HepG2 (cell line): Measurements from ENCODE around the gene TMCC1. TPM values are rescaled to one million over a fixed set of nuclear protein-coding genes. Genes with fewer than 3 reads are reported as not detected.

ENCODE experiments used
- ADNP ChIP-seq: sonication (generic); formaldehyde crosslinking; IDR thresholded peaks from 2 replicates; pipeline ENCODE4 v1.4.0; 2020; ENCODE audit warnings: missing genetic modification reagents
- AHR ChIP-seq: IDR thresholded peaks from 2 replicates; pipeline ENCODE4 v1.6.1; 2018; ENCODE audit warnings: missing genetic modification reagents, missing compliant biosample characterization
- HCFC1 ChIP-seq: fragments of 150-350 bp; IDR thresholded peaks from 2 replicates; pipeline ENCODE4 v1.6.1; 2014; ENCODE audit warnings: low read depth, low read length
- MBD4 ChIP-seq: IDR thresholded peaks from 2 replicates; pipeline ENCODE4 v1.6.1; 2012; ENCODE audit warnings: low read length, inconsistent platforms, borderline replicate concordance
- NR2F6 ChIP-seq, 2 experiments: IDR thresholded peaks; 2 replicates each; pipeline ENCODE4 v1.6.1; 2016; ENCODE audit warnings: antibody characterized with exemption in 1 of 2, mild to moderate bottlenecking in 1 of 2
- PCBP1 ChIP-seq: fragments of 200-400 bp; formaldehyde crosslinking; IDR thresholded peaks from 2 replicates; pipeline ENCODE4 v1.6.1; 2017; ENCODE audit warnings: mild to moderate bottlenecking, low read depth, low read length, borderline replicate concordance
- ZNF609 ChIP-seq: sonication (generic); formaldehyde crosslinking; IDR thresholded peaks from 2 replicates; pipeline ENCODE4 v1.4.0; 2020; ENCODE audit warnings: mild to moderate bottlenecking, missing genetic modification reagents, borderline replicate concordance
- polyA plus RNA-seq, 8 experiments: library from polyadenylated mRNA; depleted of rRNA in 3 of 8; stranded (reverse) in 7 of 8; unstranded in 1 of 8; fragments of >200 nt; fragmentation: Illumina TruSeq in 4 of 8; extraction: Trizol in 4 of 8; gene quantifications; 2 replicates each; pipeline versions ENCODE4 v1.2.1 to v1.2.3, GENCODE V29; 2011 to 2016; ENCODE audit warnings: low read depth in 4 of 8, missing spikeins in 1 of 8, mixed read lengths in 1 of 8; ENCODE audit not compliant: insufficient read depth in 1 of 8
- total RNA-seq, 5 experiments: library from RNA; depleted of rRNA; stranded (reverse); fragments of >200 nt; fragmentation: Illumina TruSeq; extraction: Trizol; gene quantifications; 2 replicates each; pipeline ENCODE4 v1.2.3, GENCODE V29; 2016; ENCODE audit warnings: low read depth in 1 of 5
- TF ChIP-seq, protein P1 (sequence below), 2 experiments: sonication (generic) in 1 of 2; formaldehyde crosslinking in 1 of 2; IDR thresholded peaks; 2 replicates each; pipeline versions ENCODE4 v1.4.0 to v1.6.1; 2016 to 2020; ENCODE audit warnings: borderline replicate concordance in 1 of 2, low read depth in 1 of 2, mild to moderate bottlenecking in 1 of 2, missing genetic modification reagents in 1 of 2
- TF ChIP-seq, protein P2 (sequence below): sonication (generic); formaldehyde crosslinking; IDR thresholded peaks from 2 replicates; pipeline ENCODE4 v1.4.0; 2020; ENCODE audit warnings: missing genetic modification reagents
- TF ChIP-seq, protein P3 (sequence below): sonication (generic); formaldehyde crosslinking; IDR thresholded peaks from 2 replicates; pipeline ENCODE4 v1.5.1; 2020; ENCODE audit warnings: mild to moderate bottlenecking, missing genetic modification reagents
- TF ChIP-seq, protein P4 (sequence below): sonication (generic); formaldehyde crosslinking; IDR thresholded peaks from 2 replicates; pipeline ENCODE4 v1.5.0; 2020; ENCODE audit warnings: mild to moderate bottlenecking, missing genetic modification reagents

The TMCC1 gene
- total and polyA plus RNA-seq, 2 of the 13 experiments (the other 11 are each of a cell fraction or from before 2014, with no cell fraction given): 12.1 to 264 TPM

DNA sequence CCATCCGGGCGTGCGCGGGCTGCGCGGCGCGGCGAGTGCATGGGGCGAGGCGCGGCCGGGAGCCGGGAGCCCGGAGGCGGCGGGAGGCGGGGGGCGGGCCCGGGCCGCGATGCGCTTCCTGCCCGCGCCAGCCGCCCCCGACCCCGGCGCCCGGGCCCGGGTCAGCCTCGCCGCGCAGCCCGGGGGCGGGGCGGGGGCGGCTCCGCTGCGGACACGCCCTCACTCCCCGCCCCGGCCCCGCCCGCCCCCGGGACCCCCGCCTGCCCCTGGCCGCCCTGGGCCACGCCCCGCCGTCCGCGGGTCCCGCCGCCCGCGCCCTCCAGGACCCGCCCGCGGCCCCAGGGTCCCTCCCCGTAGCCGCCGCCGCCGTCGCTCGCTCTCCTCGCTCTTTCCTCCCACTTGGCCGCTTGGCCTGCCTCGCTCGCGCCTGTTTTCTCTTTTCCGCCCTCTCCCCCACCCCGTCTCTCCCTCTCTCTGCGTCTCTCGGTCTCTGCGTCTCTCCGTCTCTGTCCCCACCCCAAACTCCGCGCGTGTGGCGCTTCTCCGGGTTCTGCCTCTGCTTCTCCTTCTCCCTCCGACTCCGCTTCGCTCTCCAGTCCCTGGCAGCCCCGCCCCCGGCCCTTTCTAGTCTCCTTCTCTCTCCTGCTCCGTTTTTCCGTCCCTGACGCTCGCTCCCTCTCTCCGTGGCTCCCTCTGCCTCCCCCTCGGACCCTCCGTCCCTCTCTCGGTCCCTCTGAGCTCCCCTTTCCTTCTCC lies 286.7 kb downstream of the TMCC1 start, which contains the start of gene PLXND1 (continued):
- TF ChIP-seq, protein P1, sequence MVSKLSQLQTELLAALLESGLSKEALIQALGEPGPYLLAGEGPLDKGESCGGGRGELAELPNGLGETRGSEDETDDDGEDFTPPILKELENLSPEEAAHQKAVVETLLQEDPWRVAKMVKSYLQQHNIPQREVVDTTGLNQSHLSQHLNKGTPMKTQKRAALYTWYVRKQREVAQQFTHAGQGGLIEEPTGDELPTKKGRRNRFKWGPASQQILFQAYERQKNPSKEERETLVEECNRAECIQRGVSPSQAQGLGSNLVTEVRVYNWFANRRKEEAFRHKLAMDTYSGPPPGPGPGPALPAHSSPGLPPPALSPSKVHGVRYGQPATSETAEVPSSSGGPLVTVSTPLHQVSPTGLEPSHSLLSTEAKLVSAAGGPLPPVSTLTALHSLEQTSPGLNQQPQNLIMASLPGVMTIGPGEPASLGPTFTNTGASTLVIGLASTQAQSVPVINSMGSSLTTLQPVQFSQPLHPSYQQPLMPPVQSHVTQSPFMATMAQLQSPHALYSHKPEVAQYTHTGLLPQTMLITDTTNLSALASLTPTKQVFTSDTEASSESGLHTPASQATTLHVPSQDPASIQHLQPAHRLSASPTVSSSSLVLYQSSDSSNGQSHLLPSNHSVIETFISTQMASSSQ (IDR thresholded peaks at IDR 0.05; ENCODE audit: low read depth): no peak
- TF ChIP-seq, protein P1 (CRISPR knock-in tag; IDR thresholded peaks at IDR 0.05; ENCODE audit: borderline replicate concordance): no peak
- TF ChIP-seq, protein P2, sequence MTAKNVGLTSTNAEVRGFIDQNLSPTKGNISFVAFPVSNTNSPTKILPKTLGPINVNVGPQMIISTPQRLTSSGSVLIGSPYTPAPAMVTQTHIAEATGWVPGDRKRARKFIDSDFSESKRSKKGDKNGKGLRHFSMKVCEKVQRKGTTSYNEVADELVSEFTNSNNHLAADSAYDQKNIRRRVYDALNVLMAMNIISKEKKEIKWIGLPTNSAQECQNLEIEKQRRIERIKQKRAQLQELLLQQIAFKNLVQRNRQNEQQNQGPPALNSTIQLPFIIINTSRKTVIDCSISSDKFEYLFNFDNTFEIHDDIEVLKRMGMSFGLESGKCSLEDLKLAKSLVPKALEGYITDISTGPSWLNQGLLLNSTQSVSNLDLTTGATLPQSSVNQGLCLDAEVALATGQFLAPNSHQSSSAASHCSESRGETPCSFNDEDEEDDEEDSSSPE (CRISPR knock-in tag): peak; percentile 39; the same call in 1 of the 2 replicates
- TF ChIP-seq NR2F6 (IDR thresholded peaks at IDR 0.05): no peak
- no peak for TF ChIP-seq NR2F6 (CRISPR knock-in tag; IDR thresholded peaks at IDR 0.05)
- TF ChIP-seq AHR (CRISPR knock-in tag): no peak
- no peak for TF ChIP-seq HCFC1
- TF ChIP-seq ADNP (CRISPR knock-in tag): no peak
- TF ChIP-seq PCBP1: 0 out of 2 replicates have a peak, but pooled peaks have one; percentile 58
- TF ChIP-seq MBD4: no peak
- no peak for TF ChIP-seq ZNF609 (CRISPR knock-in tag)
- TF ChIP-seq, protein P3, sequence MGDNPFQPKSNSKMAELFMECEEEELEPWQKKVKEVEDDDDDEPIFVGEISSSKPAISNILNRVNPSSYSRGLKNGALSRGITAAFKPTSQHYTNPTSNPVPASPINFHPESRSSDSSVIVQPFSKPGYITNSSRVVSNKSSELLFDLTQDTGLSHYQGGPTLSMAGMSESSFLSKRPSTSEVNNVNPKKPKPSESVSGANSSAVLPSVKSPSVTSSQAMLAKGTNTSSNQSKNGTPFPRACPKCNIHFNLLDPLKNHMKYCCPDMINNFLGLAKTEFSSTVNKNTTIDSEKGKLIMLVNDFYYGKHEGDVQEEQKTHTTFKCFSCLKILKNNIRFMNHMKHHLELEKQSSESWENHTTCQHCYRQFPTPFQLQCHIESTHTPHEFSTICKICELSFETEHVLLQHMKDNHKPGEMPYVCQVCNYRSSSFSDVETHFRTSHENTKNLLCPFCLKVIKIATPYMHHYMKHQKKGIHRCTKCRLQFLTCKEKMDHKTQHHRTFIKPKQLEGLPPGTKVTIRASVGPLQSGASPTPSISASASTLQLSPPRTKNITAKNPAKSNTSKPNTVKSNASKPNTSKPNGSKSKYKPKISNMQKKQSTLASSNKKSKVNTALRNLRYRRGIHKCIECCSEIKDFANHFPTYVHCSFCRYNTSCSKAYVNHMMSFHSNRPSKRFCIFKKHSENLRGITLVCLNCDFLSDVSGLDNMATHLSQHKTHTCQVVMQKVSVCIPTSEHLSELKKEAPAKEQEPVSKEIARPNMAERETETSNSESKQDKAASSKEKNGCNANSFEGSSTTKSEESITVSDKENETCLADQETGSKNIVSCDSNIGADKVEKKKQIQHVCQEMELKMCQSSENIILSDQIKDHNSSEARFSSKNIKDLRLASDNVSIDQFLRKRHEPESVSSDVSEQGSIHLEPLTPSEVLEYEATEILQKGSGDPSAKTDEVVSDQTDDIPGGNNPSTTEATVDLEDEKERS (CRISPR knock-in tag): no peak
- TF ChIP-seq, protein P4, sequence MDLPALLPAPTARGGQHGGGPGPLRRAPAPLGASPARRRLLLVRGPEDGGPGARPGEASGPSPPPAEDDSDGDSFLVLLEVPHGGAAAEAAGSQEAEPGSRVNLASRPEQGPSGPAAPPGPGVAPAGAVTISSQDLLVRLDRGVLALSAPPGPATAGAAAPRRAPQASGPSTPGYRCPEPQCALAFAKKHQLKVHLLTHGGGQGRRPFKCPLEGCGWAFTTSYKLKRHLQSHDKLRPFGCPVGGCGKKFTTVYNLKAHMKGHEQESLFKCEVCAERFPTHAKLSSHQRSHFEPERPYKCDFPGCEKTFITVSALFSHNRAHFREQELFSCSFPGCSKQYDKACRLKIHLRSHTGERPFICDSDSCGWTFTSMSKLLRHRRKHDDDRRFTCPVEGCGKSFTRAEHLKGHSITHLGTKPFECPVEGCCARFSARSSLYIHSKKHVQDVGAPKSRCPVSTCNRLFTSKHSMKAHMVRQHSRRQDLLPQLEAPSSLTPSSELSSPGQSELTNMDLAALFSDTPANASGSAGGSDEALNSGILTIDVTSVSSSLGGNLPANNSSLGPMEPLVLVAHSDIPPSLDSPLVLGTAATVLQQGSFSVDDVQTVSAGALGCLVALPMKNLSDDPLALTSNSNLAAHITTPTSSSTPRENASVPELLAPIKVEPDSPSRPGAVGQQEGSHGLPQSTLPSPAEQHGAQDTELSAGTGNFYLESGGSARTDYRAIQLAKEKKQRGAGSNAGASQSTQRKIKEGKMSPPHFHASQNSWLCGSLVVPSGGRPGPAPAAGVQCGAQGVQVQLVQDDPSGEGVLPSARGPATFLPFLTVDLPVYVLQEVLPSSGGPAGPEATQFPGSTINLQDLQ: no peak
